Measurements from ENCODE around the gene ARID1B.

Gene ARID1B

DNA sequence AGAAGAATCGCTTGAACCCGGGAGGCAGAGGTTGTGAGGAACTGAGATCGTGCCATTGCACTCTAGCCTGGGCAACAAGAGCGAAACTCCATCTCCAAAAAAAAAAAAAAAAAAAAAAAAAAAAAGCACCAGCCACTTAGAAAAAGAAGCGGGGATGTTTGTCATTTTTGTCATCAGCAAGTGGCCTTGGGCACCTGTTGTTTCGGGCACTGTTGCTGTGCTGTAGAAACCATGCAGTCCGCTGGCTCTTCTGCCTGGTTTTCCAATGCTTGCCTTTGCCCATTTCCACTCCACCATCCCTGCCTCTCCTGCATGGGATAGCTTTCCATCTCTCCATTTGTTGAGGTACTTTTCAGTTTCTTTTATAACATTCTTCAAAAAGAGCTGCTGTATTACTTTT lies 129.3 kb downstream of the ARID1B start:
- no peak for DNase-seq (ENCODE audit: low read depth)

DNA sequence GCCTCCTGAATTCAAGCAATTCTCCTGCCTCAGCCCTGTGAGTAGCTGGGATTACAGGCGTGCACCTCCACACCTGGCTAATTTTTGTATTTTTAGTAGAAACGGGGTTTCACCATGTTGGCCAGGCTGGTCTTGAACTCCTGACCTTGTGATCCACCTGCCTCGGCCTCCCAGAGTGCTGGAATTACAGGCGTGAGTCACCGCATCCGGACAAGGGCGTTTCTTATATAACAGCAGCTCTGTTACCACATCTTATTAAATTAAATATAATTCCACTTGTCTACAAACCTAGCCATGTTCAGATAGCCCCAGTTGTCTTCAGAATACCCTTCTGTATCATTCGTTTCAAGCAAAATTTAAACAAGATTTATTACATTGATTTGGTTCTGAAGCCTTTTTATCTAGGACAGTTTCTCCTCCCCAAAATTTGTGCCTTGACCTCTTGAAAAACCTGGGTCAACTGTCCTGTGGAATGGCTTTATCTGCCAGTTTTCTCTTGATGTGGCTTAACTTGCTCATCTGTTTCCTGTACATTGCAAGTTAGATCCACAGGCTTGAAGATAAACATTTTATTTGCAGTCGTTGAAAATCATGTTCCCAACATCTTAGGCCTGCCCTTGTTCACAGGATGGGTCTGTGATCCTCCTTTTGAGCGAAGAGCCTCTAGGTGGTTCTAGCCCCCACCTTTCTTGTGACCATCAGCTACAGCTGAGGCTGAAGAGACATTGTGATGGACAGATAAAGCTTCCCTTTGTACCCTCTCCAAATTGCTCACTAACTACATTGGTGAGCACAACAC lies 132.2 kb downstream of the ARID1B start:
- no peak for DNase-seq (ENCODE audit: low read depth)

DNA sequence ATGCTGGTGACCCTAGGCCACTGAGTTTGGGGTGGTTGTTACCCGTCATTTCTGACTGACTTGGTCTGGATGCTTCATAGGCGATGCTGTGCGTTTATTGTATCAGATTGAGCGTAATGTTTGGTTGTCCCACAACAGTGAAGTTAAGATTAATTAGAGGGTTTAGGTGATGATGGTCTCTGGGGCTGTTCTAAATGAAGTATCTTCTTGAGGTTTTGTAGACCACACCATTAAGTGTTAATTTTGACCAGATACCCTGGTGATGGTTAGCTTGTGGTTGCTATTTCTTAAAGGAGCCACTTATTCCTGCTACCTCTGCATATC lies 132.8 kb downstream of the ARID1B start:
- no peak for DNase-seq (ENCODE audit: low read depth)

DNA sequence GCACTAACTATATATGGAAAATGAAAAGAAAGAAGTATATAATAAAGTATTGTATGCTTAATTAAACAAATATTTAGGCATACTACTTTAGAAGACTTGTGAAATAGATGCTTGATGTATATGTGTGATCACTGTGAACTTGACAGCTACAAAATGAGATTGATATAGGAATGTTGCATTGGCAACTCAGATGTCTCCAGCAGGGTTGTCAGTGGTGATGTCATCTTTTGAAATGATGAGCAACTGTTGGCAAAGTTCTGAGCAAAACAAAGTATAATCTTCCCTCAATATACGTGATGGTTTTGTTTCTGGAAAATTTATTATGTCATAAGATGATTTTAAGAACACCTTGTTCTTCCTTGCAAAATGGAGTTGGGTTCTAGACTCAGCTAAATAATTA lies 133.8 kb downstream of the ARID1B start:
- DNase-seq (ENCODE audit: low read depth), result no peak

DNA sequence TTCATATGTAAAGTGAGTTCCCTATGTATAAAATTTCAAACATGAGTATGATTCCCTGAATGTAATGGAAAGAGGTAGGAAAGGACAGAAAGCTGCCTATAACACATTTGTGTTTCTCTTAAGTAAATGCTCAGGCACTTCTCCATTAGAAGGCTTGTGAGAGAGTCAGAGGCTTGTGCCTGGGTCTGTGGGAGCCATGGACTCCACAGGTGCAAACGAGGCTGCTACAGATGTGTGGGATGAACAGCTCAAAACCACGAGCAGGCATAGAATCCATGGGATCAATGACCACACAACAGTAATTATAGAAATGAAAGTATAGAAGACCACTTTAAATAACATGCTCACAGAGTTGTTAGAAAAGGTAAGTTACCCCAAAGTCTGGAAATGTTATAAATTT lies 134.4 kb downstream of the ARID1B start:
- no peak for DNase-seq (ENCODE audit: low read depth)

DNA sequence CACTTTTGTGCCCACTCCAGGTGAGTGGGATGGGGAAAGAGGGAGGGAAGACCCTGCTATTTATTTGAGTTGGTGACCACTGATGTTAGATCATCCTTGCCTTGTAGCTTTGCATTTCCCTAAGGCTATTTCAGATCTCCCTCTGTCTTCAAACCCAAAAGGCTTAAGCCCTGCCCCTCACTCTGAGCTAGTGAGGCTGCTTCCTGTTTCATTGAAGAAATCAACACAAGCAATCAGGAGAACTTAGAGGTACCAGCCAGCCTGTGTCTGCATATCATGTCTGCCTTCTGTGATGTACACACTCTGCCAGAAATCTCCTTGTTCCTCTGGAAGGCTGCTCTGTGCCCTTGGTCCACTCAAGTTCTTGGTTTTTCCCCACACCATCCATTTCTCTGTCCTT lies 135.3 kb downstream of the ARID1B start:
- no peak for DNase-seq (ENCODE audit: low read depth)

DNA sequence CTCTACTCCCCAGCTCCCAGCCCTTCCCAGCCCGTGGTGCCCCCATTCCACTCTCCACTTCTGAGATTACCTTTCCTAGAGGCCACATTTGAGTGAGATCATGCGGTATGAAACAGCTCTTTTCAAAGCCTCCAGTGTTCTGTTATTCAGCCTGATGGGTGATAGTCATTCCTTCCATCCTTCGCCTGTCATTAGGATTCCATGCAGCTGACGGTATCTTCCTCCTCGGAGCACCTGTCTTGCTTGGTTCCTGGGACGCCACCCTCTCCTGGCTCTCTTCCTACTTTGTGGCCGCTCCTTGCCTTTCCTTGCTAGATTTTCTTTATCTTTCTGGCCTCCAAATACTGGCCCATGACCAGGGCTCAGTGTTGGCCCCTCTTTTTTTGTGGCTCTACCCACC lies 137.0 kb downstream of the ARID1B start:
- no peak for DNase-seq (ENCODE audit: low read depth)

DNA sequence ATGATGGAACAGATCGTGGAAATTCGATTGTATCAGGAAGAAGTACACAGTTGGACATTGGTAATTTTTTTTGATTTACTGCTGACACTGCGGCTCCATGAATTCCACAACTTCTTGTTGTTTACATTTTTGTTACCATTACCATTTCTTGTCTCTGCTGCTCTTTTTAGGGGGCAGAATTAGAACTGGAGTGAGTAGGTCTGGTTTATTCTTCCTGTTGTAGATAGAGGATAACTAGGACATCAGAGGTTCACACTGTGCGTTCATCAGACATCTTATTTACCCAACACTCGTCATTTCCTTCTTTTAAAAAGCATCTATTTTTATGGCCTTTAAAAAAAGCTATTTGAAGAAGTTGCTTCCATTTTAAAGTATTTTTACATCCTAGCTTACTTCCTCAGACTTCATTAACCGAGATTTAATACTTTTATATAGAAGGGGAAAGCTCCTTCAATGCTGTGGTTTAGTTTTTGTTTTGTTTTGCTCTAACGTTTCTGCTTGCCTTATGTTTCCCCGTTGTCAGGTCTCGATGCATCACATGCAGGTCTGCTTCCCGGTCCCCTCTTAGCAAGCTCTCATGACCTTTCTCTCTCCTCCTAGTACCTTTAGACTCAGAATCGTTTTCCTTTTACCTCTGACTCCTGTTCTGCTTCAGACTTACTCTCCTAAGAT lies 139.1 kb downstream of the ARID1B start:
- no peak for DNase-seq (ENCODE audit: low read depth)

DNA sequence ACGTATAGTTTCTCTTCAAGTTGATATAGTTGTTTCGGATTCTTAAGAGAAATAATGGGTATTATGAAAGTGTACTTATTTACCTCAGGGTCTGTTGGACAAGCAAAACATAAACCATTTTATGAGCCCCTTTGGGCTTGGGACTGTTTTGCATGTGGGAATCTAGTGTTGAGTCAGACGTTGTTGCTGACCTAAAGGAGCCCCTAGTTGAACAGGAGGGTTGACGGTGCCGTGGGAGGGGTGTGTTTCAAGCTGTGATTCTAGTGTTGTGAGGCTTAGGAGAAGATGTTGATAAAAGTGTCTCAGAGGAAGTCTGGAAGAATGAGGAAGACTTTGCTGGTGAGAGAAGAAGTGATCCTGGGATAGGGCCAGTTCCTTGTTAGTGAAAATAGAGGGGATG lies 140.0 kb downstream of the ARID1B start:
- DNase-seq (ENCODE audit: low read depth), result no peak

DNA sequence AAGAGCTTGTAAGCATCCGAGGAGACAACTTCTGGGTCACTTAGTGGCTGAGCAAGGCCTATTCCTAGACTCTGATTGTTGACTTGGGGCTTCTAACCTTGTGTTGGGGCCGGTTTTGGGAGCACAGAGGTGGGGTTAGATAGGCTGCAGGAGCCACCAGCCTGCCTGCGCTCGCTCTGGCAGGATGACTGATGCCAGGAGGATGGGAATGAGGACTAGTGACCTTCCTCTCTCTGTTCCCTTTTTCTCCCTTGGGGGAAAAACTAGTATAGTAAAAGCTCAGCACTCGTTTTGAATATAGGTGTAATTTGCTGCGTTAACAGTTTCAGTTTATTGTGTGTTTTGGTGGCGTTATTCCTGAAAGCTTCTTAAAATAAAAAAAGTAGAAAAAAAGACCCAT lies 141.5 kb downstream of the ARID1B start:
- DNase-seq (ENCODE audit: low read depth), result no peak

DNA sequence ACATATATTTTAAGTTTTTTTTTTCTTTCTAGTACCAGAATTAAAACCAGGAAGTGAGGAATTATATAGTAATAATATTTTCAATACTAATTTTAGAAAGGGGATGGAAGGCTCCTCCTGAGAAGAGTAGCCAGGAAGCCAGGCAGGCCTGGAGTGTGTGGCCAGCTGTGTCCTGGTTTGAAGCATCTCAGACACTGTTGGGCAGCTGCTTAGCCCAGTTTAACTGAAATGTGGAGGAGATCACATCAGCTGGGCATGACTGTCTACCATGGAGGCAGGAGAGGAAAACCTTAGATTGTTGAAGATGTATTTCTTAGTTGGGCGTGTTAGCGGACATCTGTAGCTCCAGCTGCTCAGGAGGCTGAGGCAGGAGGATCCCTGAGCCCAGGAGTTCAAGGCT lies 142.2 kb downstream of the ARID1B start:
- no peak for DNase-seq (ENCODE audit: low read depth)

DNA sequence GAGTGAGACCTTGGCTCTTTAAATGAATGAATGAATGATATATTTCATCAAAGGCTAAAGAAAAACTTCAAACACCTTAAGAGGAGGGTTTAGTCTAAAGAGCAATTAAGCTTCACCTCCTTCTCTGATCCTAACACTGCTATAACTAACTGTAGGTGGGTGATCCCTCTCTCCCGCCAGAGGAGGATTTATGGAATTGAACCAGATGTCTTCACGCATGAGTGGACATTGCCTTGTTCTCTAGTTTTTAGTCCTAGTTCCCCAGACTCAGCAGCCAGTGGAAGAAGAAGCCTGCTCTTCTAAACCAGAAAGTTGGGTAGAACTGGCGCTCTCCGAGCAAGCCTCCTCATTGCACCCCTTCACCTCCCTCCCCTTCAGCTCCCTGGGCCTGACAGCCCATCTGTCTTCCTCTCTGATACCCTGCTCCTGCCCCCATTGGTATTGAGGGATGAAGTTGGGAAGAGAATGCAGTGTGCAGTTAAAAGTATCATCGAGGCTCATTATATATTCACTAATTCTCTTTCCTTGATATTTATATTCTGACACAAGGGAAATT lies 142.7 kb downstream of the ARID1B start:
- no peak for DNase-seq (ENCODE audit: low read depth)

DNA sequence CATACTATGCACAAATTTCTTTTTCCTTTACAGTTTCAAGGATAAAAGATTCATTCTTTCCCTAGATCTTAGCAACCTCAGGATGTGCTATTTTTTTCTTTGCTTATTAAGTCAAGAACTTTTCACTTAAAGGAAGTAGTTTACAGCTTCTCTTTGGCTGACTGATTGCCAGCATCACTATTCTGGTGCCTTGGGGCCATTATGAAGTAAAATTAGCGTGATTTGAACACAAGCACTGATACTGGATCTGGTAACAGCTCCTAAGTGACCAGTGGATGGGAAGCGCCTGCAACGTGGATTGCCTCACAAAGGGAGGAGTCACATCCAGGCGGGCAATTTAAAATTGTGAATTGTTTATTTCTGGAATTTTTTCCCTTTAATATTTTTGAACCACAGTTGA lies 147.1 kb downstream of the ARID1B start:
- DNase-seq (ENCODE audit: low read depth), result no peak

DNA sequence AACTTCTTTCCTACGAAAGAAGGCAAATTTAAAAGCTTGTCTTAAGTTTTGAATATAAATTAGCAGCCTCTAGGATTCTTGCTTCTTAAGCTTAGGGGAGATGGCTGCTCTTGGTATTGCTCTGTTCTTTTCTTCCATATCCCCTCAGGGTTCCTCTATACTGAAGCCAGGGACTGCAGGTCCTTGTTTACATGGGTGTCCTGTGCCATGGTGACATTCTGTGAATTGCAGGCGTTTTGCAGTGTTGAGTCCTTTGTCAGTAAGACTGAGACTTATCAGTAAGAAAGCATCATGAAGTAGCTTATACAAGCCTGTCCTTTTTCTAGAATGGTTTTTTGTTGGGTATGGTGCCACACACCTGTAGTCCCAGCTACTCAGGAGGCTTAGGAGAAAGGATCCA lies 147.8 kb downstream of the ARID1B start:
- no peak for DNase-seq (ENCODE audit: low read depth)

DNA sequence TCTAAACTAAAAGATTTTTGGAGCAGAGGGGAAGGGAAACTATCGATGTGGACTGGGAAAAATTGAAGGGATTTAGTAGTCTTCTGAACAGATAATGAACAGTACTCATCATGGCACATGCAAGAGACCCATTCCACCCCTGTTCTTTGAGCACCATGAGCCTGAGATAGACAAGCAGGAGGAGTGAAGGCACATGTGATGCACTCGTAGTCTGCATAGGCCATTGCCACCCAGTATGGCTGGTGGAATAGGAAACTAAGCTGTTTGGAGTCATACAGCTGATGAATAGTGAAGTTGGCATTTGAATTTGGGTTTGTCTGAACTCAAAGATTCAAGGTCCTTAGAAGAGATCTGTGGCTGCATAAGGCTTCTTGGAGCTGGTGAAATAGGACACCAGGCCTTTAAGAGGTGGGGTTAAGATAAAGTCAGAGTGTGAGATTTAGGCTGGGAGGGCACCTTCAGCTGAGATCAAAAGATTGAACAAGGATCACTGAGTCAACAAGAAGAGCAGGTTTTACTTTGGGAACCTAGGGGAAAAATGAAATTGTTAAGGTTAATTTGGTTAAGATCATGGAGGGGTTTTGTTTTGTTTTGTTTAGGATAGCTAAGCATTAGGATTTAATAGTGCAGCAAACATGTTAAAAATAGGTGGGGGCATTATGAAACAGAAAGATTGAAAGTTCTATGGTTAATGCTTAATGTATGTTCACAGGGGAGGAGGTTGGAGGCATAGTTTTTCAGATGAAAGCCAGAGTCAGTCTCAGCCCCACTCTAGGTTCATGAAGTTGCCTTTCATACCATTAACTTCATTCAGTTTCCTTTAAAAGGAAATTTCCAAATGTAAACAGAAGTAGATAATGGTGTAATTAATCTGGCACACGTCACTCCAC lies 148.8 kb downstream of the ARID1B start:
- no peak for DNase-seq (ENCODE audit: low read depth)

DNA sequence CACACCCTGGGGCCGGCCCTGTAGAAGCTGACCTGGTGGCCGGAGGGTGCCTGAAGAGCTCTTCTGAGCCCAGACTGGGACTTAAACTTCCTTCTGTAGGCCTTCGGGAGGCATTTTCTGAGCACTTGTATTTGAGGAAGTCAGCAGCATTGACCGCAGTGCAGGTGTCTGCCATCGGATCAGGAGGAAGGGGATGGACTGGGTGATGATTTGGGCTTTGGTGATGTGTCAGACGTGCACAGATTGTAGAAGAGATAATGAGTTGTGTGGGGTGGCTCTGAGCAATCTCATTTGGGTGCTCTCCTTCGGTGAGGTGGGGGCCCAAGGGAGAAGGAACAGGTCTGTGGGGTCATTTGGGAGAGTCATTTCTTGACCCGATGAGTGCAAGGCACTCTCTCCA lies 150.9 kb downstream of the ARID1B start:
- DNase-seq (ENCODE audit: low read depth), result no peak

DNA sequence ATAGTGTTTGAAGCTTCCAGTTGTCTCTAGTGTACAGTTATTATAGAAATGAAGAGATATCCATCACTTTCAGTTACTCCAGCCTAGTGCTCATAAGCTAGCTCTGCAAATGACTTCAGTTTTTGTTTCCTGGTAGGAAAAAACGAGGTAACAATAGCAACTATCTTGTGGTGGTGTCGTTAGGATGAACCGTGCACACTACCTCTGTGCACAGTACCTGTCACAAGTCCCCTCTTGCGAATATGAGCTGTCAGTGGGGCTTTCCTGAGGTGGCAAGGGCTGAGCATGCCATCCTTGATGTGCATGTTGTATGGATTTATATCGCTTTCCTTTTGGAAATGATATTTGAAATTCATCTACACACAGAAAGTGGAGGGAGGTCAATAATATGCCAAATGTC lies 151.8 kb downstream of the ARID1B start:
- no peak for DNase-seq (ENCODE audit: low read depth)

DNA sequence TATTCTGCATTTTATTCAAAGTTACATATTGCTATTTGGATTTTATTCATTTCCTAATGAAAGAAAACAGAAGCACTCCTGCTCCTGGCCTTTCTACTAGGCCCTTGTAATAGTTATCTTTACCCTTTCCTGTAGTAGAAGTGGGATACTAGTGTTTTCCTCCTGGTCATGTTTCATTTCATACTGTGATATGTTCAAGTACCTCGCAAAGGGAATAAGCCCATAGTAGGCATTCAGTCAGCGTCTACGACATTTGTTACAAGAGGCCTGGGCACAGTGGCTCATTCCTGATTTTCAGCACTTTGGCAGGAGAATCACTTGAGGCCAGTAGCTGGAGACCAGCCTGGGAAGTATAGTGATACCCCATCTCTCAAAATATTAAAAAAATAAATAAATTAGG lies 154.1 kb downstream of the ARID1B start:
- no peak for DNase-seq (ENCODE audit: low read depth)

DNA sequence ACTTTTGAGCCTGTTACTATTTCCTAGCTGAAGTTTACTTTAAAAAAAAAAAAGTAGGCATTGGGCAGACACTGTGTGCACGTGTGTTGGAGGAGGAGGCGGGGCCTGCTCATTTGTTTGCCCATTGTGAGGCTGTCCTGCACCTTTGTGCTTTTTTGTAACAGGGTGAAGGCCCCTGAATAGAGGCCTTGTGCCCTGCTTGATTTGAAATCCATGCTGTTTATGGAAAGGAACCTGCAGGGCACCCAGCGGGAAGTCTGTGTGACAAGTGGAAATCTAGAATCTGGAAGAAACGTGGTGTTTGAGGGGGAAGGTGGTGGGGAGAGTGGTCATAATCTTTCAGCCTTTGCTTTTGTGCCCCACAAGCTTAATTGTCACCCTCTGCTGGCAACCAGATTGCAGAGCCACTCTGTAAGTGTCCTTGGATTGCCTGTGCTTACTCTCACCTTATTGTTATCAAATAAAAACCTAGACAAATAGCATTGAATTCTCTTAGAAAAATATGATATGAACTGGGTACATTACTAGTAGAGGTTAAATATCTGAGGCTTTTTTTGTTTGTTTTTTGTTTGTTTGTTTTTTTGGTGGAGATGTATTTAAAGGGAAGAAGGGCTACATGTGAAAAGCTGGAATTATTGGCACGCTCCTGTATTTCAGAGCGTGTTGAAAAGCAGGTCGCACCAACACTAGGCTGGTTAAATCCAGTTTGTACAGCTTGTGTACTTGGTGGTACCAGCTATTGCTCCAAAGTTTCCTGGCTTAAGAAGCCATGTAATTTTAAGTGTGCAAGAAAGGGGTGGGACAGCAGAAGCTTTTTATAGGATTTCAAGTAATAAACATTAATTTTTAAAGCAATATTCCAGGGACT lies 156.3 kb downstream of the ARID1B start:
- DNase-seq (ENCODE audit: low read depth), result no peak

DNA sequence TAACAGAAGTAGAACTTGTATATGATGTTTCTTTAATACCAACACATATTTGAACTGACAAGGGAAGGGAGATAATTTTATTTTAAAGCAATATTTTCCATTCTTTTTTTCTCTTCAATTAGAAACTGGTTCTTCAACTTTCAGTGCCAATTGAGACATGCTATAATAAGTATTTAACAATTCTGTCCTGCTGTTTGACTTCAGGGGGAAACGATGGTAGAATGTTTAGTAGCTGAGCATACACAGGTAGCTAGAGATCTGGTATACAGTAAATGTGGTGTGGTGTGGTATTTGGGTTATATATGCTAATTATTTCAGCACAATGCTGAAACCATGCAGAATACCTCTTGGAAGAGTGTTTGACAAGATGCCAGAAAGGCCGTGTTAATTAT lies 156.9 kb downstream of the ARID1B start:
- DNase-seq (ENCODE audit: low read depth), result no peak

DNA sequence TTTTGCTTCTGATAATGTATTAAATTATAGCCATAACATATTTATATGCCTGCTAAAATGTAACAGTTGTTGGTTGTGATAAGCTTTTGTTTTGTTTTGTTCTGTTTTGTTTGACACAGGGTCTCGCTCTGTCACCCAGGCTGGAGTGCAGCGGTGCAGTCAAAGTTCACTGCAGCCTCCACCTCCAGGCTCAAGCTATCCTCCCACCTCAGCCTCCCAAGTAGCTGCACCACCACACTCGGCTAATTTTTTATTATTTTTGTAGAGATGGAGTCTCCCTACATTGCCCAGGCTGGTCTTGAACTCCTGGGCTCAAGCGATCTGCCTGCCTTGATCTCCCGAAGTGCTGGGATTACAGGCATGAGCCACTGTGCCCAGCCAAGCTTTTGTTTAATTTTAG lies 157.8 kb downstream of the ARID1B start:
- no peak for DNase-seq (ENCODE audit: low read depth)

DNA sequence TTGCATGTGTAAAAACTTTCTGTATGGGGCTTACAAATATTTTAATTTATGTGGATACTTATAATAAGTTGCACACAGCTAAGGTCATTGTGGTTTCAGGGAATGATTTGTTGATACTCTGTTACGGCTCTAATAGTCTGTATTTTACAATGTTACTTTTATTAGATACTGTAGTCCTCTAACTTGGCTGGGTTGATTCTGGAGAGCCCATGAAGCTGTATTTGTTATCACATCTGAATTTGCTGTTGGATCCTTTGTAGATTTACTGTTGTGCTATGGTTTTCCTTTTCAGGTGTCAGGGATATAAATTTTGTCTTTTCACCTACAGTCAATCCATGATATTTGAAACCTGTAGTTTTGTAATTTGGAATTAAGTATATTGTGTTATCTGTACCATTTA lies 161.0 kb downstream of the ARID1B start:
- DNase-seq (ENCODE audit: low read depth), result no peak
